ENCODE data around the gene NHLRC1. TPM values are rescaled to one million over a fixed set of nuclear protein-coding genes. Genes with fewer than 3 reads are reported as not detected.

Gene NHLRC1
- total RNA-seq, 1 donor from 2014 or later: 0.17 TPM

GRCh38 chr6:18090349-18090786 lies 32.1 kb downstream of the NHLRC1 start:
- no peak for TF ChIP-seq CTCF (IDR thresholded peaks at IDR 0.05; ENCODE audit: partially characterized antibody, unreplicated experiment)
- no peak overlapping the region for H3K27ac Mint-ChIP-seq (ENCODE audit: unreplicated experiment)
- no peaks in the 10 kb centered on the region for H3K4me1 Mint-ChIP-seq (ENCODE audit: low read depth, unreplicated experiment)
- H3K9me3 Mint-ChIP-seq (ENCODE audit: unreplicated experiment): no peaks in the 10 kb centered on the region
- no peaks in the 10 kb centered on the region for H3K36me3 Mint-ChIP-seq (ENCODE audit: unreplicated experiment)
- peaks cover 1% of the 10 kb centered on the region for H3K27me3 Mint-ChIP-seq (ENCODE audit: unreplicated experiment)
- DNase-seq: no peak
- no peak overlapping the region for H3K4me3 Mint-ChIP-seq (ENCODE audit: unreplicated experiment)

GRCh38 chr6:18088419-18089296 lies 33.8 kb downstream of the NHLRC1 start:
- no peak for TF ChIP-seq CTCF (IDR thresholded peaks at IDR 0.05; ENCODE audit: partially characterized antibody, unreplicated experiment)
- no peak overlapping the region for H3K27ac Mint-ChIP-seq (ENCODE audit: unreplicated experiment)
- no peaks in the 10 kb centered on the region for H3K4me1 Mint-ChIP-seq (ENCODE audit: low read depth, unreplicated experiment)
- H3K27me3 Mint-ChIP-seq (ENCODE audit: unreplicated experiment): peaks cover 1% of the 10 kb centered on the region
- no peak overlapping the region for H3K4me3 Mint-ChIP-seq (ENCODE audit: unreplicated experiment)
- no peaks in the 10 kb centered on the region for H3K9me3 Mint-ChIP-seq (ENCODE audit: unreplicated experiment)
- H3K36me3 Mint-ChIP-seq (ENCODE audit: unreplicated experiment): no peaks in the 10 kb centered on the region
- no peak for DNase-seq

DNA sequence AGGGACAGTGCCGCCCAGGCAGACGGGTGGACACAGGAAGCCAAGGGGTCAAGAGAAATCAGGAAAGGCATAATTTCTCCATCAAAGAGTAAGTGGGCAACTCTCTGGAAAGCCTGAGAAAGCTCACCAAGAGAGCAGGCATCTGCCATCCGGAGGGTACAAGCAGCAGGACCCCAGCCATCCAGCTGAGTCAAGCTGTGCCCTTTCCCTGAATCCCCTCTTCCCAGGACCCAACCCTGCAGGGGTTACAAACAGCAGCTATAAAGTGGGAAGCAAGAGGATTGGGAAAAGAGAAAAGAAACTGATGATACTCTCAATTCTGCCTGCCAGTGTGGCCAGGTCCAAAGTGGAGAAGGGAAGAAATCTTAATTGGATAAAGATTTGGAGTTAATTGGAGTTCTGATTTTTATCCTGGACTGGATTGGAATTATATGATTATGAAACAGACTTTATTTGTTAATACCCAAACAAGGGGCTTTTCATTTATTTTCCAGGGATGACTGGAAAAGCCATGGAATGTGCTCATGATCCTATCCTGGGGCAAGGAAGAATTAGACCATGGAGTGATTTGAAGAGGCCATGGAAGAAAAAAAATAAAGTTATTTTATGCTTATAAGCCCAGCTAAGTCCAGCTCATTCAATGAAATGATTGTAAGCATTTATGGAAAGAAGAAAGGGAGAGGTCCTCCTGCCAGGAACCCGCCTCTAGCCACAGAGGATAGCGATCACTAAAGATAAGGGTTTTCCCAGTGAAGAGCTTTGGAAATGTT lies 34.9 kb downstream of the NHLRC1 start:
- no peak for DNase-seq
- TF ChIP-seq CTCF (IDR thresholded peaks at IDR 0.05; ENCODE audit: partially characterized antibody, unreplicated experiment): no peak
- Mint-ChIP-seq H3K4me3 (ENCODE audit: unreplicated experiment) (no peak overlapping the region), H3K4me1 (ENCODE audit: low read depth, unreplicated experiment) (no peaks in the 10 kb centered on the region), H3K27ac (ENCODE audit: unreplicated experiment) (no peak overlapping the region), H3K27me3 (ENCODE audit: unreplicated experiment) (peaks cover 1% of the 10 kb centered on the region), H3K36me3 (ENCODE audit: unreplicated experiment) (no peaks in the 10 kb centered on the region), H3K9me3 (ENCODE audit: unreplicated experiment) (no peaks in the 10 kb centered on the region)

- no peak for TF ChIP-seq CTCF (IDR thresholded peaks at IDR 0.05; ENCODE audit: partially characterized antibody, unreplicated experiment)
Measured at GRCh38 chr6:18081025-18081668, 41.3 kb downstream of the NHLRC1 start.

More at GRCh38 chr6:18081025-18081668, 41.3 kb downstream of the NHLRC1 start:
- H3K4me3 Mint-ChIP-seq (ENCODE audit: unreplicated experiment): no peak overlapping the region
- no peak for DNase-seq
- no peaks in the 10 kb centered on the region for H3K4me1 Mint-ChIP-seq (ENCODE audit: low read depth, unreplicated experiment)
- no peaks in the 10 kb centered on the region for H3K36me3 Mint-ChIP-seq (ENCODE audit: unreplicated experiment)
- peaks cover 2% of the 10 kb centered on the region for H3K27me3 Mint-ChIP-seq (ENCODE audit: unreplicated experiment)
- no peak overlapping the region for H3K27ac Mint-ChIP-seq (ENCODE audit: unreplicated experiment)
- peaks cover 1% of the 10 kb centered on the region for H3K9me3 Mint-ChIP-seq (ENCODE audit: unreplicated experiment)

All from glutamatergic neuron (in vitro differentiated cells).